NCI-H1105 treated with DMSO at 0.1 percent for 48 hours (cell line): ENCODE measurements around the gene UGT1A8.
A peak's percentile ranks its signal among the peaks of the same experiment; 100 is the strongest.
"Not testable (repeated sequence)": the region's sequence is repeated elsewhere in the genome, so short reads cannot be mapped to it uniquely, and the experiment has no call there.

Experiments
- DNase-seq: peaks from one replicate; lab custom pipeline; 2025; lab: John Stamatoyannopoulos, UW

UGT1A8 gene

DNA sequence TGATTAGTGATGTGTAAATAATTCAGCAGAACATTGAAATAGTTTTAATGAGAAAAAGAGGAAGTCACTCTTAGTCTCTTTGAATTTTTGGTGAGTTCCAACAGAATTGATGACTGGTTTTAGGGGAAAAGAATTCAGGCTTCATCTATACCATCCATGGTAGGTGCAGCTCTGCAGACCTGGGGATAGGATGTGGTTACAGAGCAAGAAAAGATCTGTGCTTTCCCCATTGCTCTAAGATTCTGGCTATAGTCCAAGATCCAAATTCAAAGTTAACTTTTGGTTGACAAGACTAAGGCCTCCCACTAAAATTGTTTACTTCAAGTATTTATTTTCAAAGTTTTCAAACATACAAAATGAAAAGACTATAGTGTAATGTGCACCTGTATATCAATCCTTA is 22.4 kb downstream of the UGT1A8 start:
- DNase-seq = no peak

DNA sequence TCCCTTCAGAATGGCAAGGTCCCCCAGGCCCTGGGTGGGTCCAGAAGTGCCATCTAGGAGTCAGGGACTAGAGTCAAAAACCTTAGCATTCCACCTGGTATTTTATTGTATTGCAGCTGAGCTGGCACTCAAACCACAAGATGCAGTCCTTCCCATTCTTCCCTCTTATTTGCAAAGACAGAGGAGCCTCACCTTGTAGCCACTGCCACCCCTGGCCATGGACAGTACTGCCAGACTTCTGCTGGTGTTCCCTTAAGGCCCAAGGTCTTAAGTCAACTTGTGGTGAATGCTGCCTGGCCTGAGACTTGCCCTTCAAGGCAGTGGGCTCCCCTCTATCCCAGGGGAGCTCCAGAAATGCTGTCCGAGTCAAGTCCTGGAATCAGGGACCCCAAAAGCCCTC is 25.7 kb downstream of the UGT1A8 start:
- no peak for DNase-seq

GRCh38 chr2:233646033-233646432 is 28.6 kb downstream of the UGT1A8 start:
- not testable (repeated sequence) for DNase-seq

- DNase-seq = no peak
Measured at GRCh38 chr2:233650981-233651380, 33.5 kb downstream of the UGT1A8 start.

GRCh38 chr2:233651430-233651829 is 34.0 kb downstream of the UGT1A8 start:
- no peak for DNase-seq

- no peak for DNase-seq
Measured at GRCh38 chr2:233654501-233654900, 37.1 kb downstream of the UGT1A8 start.

- DNase-seq = no peak
Measured at GRCh38 chr2:233655043-233655442, 37.6 kb downstream of the UGT1A8 start.

GRCh38 chr2:233655943-233656342 is 38.5 kb downstream of the UGT1A8 start:
- DNase-seq = not testable (repeated sequence)

DNA sequence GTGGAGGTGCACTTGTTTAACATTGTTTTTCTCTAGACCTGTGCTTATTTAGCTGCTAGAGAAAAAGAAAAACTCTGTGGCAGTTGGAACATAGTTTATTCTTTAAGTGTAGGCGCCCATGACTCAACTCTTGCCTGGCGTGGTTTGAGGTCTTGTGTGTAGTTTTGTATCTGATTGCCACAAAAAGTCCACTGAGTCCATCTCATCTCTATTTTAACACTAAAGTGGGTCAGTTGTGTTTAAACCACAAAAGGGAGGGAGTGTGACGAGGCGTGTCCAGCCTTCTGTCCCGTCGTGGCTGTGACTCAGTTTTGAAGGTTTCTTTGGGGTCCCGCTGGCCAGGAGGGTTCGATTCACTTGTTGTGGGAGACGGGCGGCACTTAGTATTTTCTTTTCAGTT is 39.0 kb downstream of the UGT1A8 start:
- no peak for DNase-seq

DNA sequence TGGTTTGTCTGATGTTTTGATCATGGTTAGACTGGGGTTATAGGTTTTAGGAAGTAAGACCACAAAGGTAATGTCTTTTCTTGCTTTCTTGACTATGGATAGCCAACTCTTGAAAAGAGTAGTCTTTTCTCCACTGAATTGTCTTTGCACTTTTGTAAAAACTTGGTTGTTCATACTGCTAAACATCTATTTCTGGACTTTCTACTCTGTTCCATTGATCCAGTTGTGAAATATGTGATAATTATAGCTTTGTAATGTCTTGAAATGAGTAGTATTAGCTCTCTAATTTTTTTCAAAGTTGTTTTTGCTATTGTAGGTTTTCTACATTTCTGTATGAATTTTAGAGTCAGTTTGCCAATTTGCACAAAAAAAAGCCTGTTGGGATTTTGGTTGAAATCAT is 41.2 kb downstream of the UGT1A8 start:
- DNase-seq = no peak

DNA sequence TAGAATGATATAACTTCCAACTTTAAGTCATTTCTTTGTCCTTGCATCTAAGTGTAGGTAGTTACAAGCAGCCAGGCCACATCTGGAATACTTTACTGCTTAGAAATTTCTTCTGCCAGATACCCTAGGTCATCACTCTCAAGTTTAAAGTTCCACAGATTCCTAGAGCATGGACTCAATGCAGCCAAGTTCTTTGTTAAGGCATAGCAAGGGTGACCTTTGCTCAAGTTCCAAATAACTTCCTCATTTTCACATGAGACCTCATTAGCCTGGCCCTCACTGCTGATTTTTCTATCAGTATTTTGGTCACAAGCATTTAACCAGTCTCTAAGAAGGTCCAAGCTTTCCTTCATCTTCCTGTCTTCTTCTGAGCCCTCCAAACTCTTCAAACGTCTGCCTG is 46.5 kb downstream of the UGT1A8 start:
- DNase-seq = no peak

GRCh38 chr2:233668605-233669260 is 51.3 kb downstream of the UGT1A8 start:
- no peak for DNase-seq

DNA sequence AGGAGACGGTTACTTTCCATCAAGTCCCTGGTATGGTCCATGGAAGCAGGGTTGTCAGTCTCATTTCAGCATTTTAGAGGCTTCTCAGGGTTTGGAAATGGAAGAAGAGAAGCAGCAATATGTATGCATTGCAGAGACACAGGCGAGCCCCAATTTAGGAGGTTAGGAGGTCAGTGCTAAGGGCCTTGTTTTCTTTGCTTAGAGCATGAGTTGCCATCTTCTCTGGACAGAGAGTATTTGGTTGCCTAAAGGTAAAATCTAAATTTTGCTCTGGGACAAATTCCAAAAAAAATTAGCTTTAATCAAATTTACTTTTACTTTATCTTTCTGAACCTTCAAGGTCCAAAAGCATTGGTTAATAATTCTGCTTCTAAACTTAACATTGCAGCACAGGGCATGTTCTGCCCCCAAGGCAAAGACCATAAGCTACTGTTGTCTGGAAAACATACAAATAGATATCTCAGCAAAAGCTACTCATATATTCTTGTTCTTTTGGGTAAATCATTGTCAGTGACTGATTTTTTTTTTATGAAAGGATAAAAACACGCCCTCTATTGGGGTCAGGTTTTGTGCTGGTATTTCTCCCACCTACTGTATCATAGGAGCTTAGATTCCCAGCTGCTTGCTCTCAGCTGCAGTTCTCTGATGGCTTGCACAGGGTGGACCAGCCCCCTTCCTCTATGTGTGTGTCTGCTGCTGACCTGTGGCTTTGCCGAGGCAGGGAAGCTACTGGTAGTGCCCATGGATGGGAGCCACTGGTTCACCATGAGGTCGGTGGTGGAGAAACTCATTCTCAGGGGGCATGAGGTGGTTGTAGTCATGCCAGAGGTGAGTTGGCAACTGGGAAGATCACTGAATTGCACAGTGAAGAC is 54.1 kb downstream of the UGT1A8 start, which contains the start of gene UGT1A9:
Gene UGT1A9, plus strand, starts transcription at position 609 of the 872 bp plus-strand sequence. Its CDS starts 37 bp downstream, at position 646.
- DNase-seq = no peak

GRCh38 chr2:233672886-233673285 is 55.5 kb downstream of the UGT1A8 start:
- no peak for DNase-seq

GRCh38 chr2:233673896-233674295 is 56.5 kb downstream of the UGT1A8 start:
- DNase-seq = no peak

GRCh38 chr2:233674314-233674713 is 56.9 kb downstream of the UGT1A8 start:
- no peak for DNase-seq

DNA sequence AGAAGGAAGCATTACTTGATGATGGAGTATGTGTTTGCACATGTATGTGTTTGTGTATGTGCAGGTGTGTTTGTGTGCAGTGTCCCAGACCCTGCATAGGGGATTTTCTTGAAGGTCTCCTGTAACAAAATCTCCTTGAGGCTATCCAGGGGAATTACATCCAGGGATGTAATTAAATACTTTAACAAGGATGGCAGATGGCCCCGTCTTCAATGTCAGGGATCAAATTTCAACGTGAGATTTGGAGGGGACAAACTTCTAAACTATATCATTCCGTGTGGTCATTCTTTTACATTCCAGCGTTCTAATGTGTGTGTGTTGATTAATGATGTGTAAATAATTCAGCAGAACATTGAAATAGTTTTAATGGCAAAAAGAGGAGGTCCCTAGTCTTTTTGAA is 57.6 kb downstream of the UGT1A8 start:
- peak; percentile 15 for DNase-seq

DNA sequence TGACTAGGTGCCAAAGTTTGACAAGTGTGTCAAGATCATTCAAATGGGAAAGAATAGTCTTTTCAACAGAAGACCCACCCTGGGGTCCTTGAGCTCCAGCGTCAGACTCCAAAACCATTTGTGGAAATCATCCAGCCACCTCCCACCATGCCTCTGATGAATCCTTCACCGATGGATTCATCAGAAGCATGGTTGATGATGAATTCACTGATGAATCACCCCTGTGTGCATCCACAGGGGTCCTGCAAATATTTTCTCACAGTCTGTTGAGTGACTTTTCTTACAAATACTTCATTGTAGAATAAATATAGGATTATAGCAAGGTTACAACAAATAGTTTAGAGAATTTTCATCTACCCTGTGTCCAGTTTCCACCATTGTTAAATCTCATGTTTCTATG is 58.6 kb downstream of the UGT1A8 start:
- no peak for DNase-seq

GRCh38 chr2:233679196-233679595 is 61.8 kb downstream of the UGT1A8 start:
- DNase-seq = no peak

- DNase-seq = no peak
Measured at GRCh38 chr2:233680361-233681045, 63.1 kb downstream of the UGT1A8 start.

GRCh38 chr2:233681521-233682099 is 64.2 kb downstream of the UGT1A8 start, which contains the start of gene UGT1A7:
TSS of gene UGT1A7 (plus strand) at chr2:233681901. CDS start at chr2:233681938, 37 bp downstream.
- no peak for DNase-seq

- no peak for DNase-seq
Measured at GRCh38 chr2:233684640-233685039, 67.2 kb downstream of the UGT1A8 start.
